A673 (cell line): ENCODE data around the gene NAB2. TPM values are rescaled to one million over a fixed set of nuclear protein-coding genes. Genes with fewer than 3 reads are reported as not detected.

Source experiments
- BruUV-seq: library from RNA; stranded (reverse); fragments of 400-500 nt; replicated peaks from 2 replicates; lab custom pipeline; 2021; lab: Mats Ljungman, UMichigan
- CTCF ChIA-PET: fragments of 300-600 bp; sonication (Branson Sonifier 250); formaldehyde crosslinking; loops from one replicate; lab custom pipeline; 2022; ENCODE audit warnings: antibody characterized with exemption; lab: Charles Lee
- POLR2A ChIA-PET: fragments of 300-600 bp; sonication (Branson Sonifier 250); formaldehyde crosslinking; loops from one replicate; lab custom pipeline; 2022; ENCODE audit warnings: antibody characterized with exemption; ENCODE audit not compliant: low non-redundant PET; lab: Charles Lee
- DNase-seq: peaks from one replicate; pipeline ENCODE4 v3.0.0-alpha.2; 2015; ENCODE audit warnings: low spot score
- H3K27ac ChIP-seq: fragments of 200-600 bp; sonication (generic); 2 replicates; pipeline ENCODE4 v1.5.1; 2016; ENCODE audit warnings: mixed run types, low read depth, mild to moderate bottlenecking, mixed read lengths, antibody characterized with exemption, low read length; ENCODE audit not compliant: poor library complexity, severe bottlenecking
- H3K27me3 ChIP-seq: fragments of 200-600 bp; sonication (generic); replicated peaks from 2 replicates; pipeline ENCODE4 v1.6.1; 2017; ENCODE audit warnings: mixed run types, low read depth, mild to moderate bottlenecking, mixed read lengths, antibody characterized with exemption, low read length; ENCODE audit not compliant: insufficient read depth, poor library complexity
- H3K36me3 ChIP-seq: fragments of 200-600 bp; sonication (generic); 2 replicates; pipeline ENCODE4 v1.6.1; 2016; ENCODE audit warnings: mixed run types, mild to moderate bottlenecking, mixed read lengths, antibody characterized with exemption, low read length; ENCODE audit not compliant: insufficient read depth, poor library complexity, severe bottlenecking
- H3K4me1 ChIP-seq: fragments of 200-600 bp; sonication (generic); 2 replicates; pipeline ENCODE4 v1.6.1; 2017; ENCODE audit warnings: mixed run types, mild to moderate bottlenecking, mixed read lengths, antibody characterized with exemption, low read length; ENCODE audit not compliant: insufficient read depth, poor library complexity, severe bottlenecking
- H3K4me3 ChIP-seq: fragments of 200-600 bp; sonication (generic); 2 replicates; pipeline ENCODE4 v1.5.1; 2016; ENCODE audit warnings: low read depth, mixed run types, mild to moderate bottlenecking, mixed read lengths, low read length; ENCODE audit not compliant: poor library complexity, severe bottlenecking
- H3K9me3 ChIP-seq: fragments of 200-600 bp; sonication (generic); 2 replicates; pipeline ENCODE4 v1.6.1; 2016; ENCODE audit warnings: mixed run types, low read depth, mild to moderate bottlenecking, mixed read lengths, antibody characterized with exemption, low read length; ENCODE audit not compliant: poor library complexity, severe bottlenecking
- EZH2 ChIP-seq: fragments of 200-600 bp; sonication (generic); IDR thresholded peaks from 2 replicates; pipeline ENCODE4 v1.6.1; 2017; ENCODE audit warnings: borderline replicate concordance, low read depth, mild to moderate bottlenecking, mixed read lengths, antibody characterized with exemption, low read length; ENCODE audit not compliant: poor library complexity, severe bottlenecking
- intact Hi-C: fragments of 100-400 bp; cut with micrococcal nuclease; formaldehyde crosslinking; loops from one replicate; pipeline ENCODE4 v1.10.0; 2022; ENCODE audit not compliant: unreplicated experiment
- total RNA-seq: library from RNA; stranded (reverse); gene quantifications from 2 replicates; pipeline ENCODE4 v1.2.3, GENCODE V29; 2021
- TF ChIP-seq, protein P1 (sequence below): fragments of 300-800, 200-600 bp; sonication (generic); conservative IDR thresholded peaks from 2 replicates; pipeline ENCODE4 v1.5.1; 2017; ENCODE audit warnings: low read depth, mild to moderate bottlenecking, antibody characterized with exemption, low read length, moderate library complexity, mixed read lengths

Gene NAB2
- total RNA-seq, 1 experiment from 2014 or later = 61.8 TPM

DNA sequence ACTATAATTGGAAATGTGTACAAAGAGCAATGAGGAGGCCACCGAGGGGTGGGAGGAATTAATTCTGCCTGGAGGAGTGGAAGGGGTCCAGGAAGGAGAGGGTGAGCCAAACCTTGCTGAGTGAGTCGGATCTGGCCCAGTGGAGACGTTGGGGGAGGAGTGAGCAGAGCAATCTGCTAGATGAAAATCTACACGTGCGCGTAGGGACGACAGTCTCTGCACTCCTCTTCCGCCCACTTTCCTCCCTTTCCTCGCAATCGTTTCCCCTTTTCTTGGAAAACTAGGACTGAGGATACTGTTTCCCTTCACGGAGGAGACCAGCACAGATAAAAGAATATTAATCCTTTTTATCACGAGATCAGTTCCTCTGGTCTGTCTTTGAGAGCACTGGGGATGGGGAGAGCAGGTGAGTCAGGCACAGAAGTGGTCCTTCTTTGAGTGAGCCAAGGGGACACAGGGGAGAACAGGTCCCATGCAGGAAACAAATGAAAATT, 2.9 kb upstream of the NAB2 start:
- POLR2A ChIA-PET = no interaction called here
- TSS peak; percentile 63 for BruUV-seq

DNA sequence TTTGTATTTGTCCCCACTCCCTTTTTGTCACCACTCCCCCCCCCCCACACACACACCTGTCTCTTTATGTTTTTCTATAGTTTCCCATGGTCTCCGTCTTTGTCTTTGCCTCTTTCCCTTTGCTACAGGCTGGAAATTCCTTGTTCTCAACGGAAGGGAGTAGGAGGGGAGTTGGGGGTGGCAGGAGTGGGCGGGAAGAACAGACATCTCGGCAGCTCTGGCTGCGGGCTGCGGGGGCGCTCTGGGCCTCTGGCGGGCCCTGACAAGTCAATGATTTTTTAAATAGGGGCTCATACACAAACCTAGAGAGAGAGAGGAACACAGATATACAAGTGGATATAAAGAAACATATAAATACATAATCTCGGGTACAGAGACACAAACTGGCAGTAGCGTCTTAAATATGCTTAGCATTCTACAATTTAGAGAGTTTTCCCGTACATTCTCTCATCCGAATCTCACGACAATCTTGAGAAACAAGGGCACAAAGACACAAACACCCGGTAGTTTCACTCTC, 2.4 kb upstream of the NAB2 start:
- TSS peak; percentile 21 for BruUV-seq
- Histone ChIP-seq H3K27ac (peak overlapping the region; percentile 100), H3K27me3 (no peaks in the 10 kb centered on the region), H3K4me1 (peaks cover 31% of the 10 kb centered on the region), H3K9me3 (no peaks in the 10 kb centered on the region), H3K4me3 (peak overlapping the region; percentile 63), H3K36me3 (peaks cover 11% of the 10 kb centered on the region)
- intact Hi-C loops = loop anchor here (1.0 kb wide), 1 partner anchor 7 kb away; no protein-coding TSS in a partner anchor
- ChIA-PET POLR2A (interaction anchor here (0.5 to 0.7 kb wide), 2 partner anchors 17 to 457 kb away, joined by 3 read pairs; no protein-coding TSS in a partner anchor), CTCF (interaction anchor here (1.1 kb wide), 1 partner anchor 25 kb away, joined by 4 read pairs; the partner anchor contains the start of gene STAT6)
- TF ChIP-seq, protein P1, sequence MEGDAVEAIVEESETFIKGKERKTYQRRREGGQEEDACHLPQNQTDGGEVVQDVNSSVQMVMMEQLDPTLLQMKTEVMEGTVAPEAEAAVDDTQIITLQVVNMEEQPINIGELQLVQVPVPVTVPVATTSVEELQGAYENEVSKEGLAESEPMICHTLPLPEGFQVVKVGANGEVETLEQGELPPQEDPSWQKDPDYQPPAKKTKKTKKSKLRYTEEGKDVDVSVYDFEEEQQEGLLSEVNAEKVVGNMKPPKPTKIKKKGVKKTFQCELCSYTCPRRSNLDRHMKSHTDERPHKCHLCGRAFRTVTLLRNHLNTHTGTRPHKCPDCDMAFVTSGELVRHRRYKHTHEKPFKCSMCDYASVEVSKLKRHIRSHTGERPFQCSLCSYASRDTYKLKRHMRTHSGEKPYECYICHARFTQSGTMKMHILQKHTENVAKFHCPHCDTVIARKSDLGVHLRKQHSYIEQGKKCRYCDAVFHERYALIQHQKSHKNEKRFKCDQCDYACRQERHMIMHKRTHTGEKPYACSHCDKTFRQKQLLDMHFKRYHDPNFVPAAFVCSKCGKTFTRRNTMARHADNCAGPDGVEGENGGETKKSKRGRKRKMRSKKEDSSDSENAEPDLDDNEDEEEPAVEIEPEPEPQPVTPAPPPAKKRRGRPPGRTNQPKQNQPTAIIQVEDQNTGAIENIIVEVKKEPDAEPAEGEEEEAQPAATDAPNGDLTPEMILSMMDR = peak; percentile 66
- TF ChIP-seq EZH2 = no peak
- peak; percentile 89 for DNase-seq

More for the DNA sequence above, 2.9 kb upstream of the NAB2 start:
- Histone ChIP-seq H3K4me3 (peak overlapping the region; percentile 63), H3K27ac (peak overlapping the region; percentile 100), H3K27me3 (no peaks in the 10 kb centered on the region), H3K4me1 (peaks cover 26% of the 10 kb centered on the region), H3K9me3 (no peaks in the 10 kb centered on the region), H3K36me3 (peaks cover 6% of the 10 kb centered on the region)
- intact Hi-C loops = no loop called here
- CTCF ChIA-PET = interaction anchor here (1.1 kb wide), 1 partner anchor 26 kb away, joined by 4 read pairs; the partner anchor contains the start of gene STAT6
- peak; percentile 83 for DNase-seq
- TF ChIP-seq EZH2 = no peak
- TF ChIP-seq, protein P1 = no peak

DNA sequence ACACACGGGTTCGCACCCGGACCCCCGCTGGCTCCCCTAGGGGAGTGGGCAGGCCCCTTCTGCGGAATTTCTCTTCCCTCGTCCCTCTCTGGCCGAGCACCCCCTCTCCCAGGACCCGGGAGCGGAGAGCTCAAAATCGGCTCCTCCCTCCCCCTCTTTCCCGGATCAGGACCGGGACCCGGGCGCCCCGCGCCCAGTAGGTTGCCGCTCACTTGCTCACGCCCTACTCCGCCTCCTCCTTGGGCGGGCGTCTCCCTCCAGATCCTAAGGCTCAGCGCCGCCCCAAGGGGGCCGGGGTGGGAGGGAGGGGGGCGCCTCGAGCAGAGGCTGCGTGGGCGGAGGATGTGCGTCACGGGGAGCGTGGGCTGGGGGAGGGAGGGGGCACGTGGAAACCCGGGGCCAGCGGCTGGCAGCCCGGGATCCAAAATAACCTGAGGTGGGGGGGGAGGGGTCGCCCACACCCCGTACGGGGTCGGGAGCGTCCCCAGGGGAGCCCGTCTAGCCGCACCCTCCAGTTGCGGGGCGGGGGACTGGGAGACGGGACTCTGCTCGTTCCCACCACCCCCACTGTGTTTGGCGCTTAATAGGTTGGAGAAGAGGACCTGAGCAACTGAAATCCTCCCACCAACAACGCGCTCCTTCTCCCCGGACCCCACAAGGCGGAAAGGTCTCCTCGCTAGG, 1.8 kb upstream of the NAB2 start:
- DNase-seq = peak; percentile 98
- H3K36me3 ChIP-seq = peaks cover 17% of the 10 kb centered on the region
- peak overlapping the region; percentile 100 for H3K27ac ChIP-seq
- H3K9me3 ChIP-seq = no peaks in the 10 kb centered on the region
- ChIA-PET POLR2A (interaction anchor here (0.5 to 1.0 kb wide), 5 partner anchors 8 to 458 kb away, joined by 3 to 11 read pairs (median 4); partner anchors contain the start of genes NEMP1 and STAT6), CTCF (interaction anchor here (1.1 kb wide), 1 partner anchor 25 kb away, joined by 4 read pairs; the partner anchor contains the start of gene STAT6)
- H3K4me3 ChIP-seq = peak overlapping the region; percentile 63
- no TSS peak for BruUV-seq
- TF ChIP-seq, protein P1 = no peak
- TF ChIP-seq EZH2 = no peak
- intact Hi-C loops = loop anchor here (1.0 kb wide), 1 partner anchor 8 kb away; no protein-coding TSS in a partner anchor
- no peaks in the 10 kb centered on the region for H3K27me3 ChIP-seq
- H3K4me1 ChIP-seq = peaks cover 36% of the 10 kb centered on the region
